HK-2 (cell line): ENCODE results near the gene SURF4.
"Not testable (repeated sequence)": the region's sequence is repeated elsewhere in the genome, so short reads cannot be mapped to it uniquely, and the experiment has no call there.

Experiments
- DNase-seq: peaks from one replicate; pipeline ENCODE4 v3.0.0-alpha.2; 2018; ENCODE audit not compliant: unreplicated experiment

SURF4 gene

GRCh38 chr9:133334888-133335287 is 41.0 kb downstream of the SURF4 start:
- not testable (repeated sequence) for DNase-seq

GRCh38 chr9:133334161-133334560 is 41.7 kb downstream of the SURF4 start:
- DNase-seq = no peak

- DNase-seq = no peak
Measured at GRCh38 chr9:133333566-133333965, 42.3 kb downstream of the SURF4 start.

GRCh38 chr9:133333011-133333410 is 42.8 kb downstream of the SURF4 start:
- DNase-seq = no peak

- DNase-seq = no peak
Measured at GRCh38 chr9:133332381-133332730, 43.5 kb downstream of the SURF4 start.

- no peak for DNase-seq
Measured at GRCh38 chr9:133331641-133332380, 44.0 kb downstream of the SURF4 start.

- DNase-seq = no peak
Measured at GRCh38 chr9:133331221-133331620, 44.6 kb downstream of the SURF4 start.

GRCh38 chr9:133329306-133330156 is 46.3 kb downstream of the SURF4 start:
- DNase-seq = peak; percentile 34

GRCh38 chr9:133327834-133328484 is 47.9 kb downstream of the SURF4 start:
- DNase-seq = no peak

GRCh38 chr9:133327021-133327420 is 48.8 kb downstream of the SURF4 start:
- not testable (repeated sequence) for DNase-seq

GRCh38 chr9:133323991-133324703 is 51.7 kb downstream of the SURF4 start:
- DNase-seq = no peak

GRCh38 chr9:133323211-133323610 is 52.6 kb downstream of the SURF4 start:
- no peak for DNase-seq

- DNase-seq = no peak
Measured at GRCh38 chr9:133322701-133323100, 53.2 kb downstream of the SURF4 start.

GRCh38 chr9:133321411-133321935 is 54.4 kb downstream of the SURF4 start:
- no peak for DNase-seq

- no peak for DNase-seq
Measured at GRCh38 chr9:133320421-133320881, 55.4 kb downstream of the SURF4 start.

GRCh38 chr9:133317551-133317950 is 58.3 kb downstream of the SURF4 start:
- DNase-seq = not testable (repeated sequence)

GRCh38 chr9:133315997-133316396 is 59.9 kb downstream of the SURF4 start:
- no peak for DNase-seq
